ENCODE measurements around the gene SOX11. TPM values are rescaled to one million over a fixed set of nuclear protein-coding genes. Genes with fewer than 3 reads are reported as not detected.

The SOX11 gene
- polyA plus RNA-seq, 1 donor from 2014 or later, result 146 TPM

GRCh38 chr2:5740053-5740452 lies 47.9 kb downstream of the SOX11 start:
- TF ChIP-seq EZH2 (IDR thresholded peaks at IDR 0.05; ENCODE audit: borderline replicate concordance, insufficient read depth, low read length, poor library complexity, severe bottlenecking), result no peak
- no peak for TF ChIP-seq SMC3 (conservative IDR thresholded peaks at IDR 0.05; ENCODE audit: poor library complexity)
- TF ChIP-seq EP300 (conservative IDR thresholded peaks at IDR 0.05; ENCODE audit: poor library complexity, severe bottlenecking), result no peak
- no peak for TF ChIP-seq CTCF (IDR thresholded peaks at IDR 0.05; ENCODE audit: poor library complexity, severe bottlenecking)
- TF ChIP-seq POLR2AphosphoS5 (IDR thresholded peaks at IDR 0.05), result no peak
- no peak for TF ChIP-seq TAF1 (IDR thresholded peaks at IDR 0.05; ENCODE audit: low read depth)
- no peak for TF ChIP-seq MXI1 (conservative IDR thresholded peaks at IDR 0.05; ENCODE audit: poor library complexity, severe bottlenecking)
- no peak for TF ChIP-seq REST (IDR thresholded peaks at IDR 0.05; ENCODE audit: borderline replicate concordance)
- no peak for TF ChIP-seq RAD21 (conservative IDR thresholded peaks at IDR 0.05)
- Histone ChIP-seq H3K36me3 (ENCODE audit: insufficient read depth, low read length) (no peaks in the 10 kb centered on the region), H3K9me3 (ENCODE audit: low read length) (no peaks in the 10 kb centered on the region), H3K9ac (ENCODE audit: low read length) (no peak overlapping the region), H2AFZ (ENCODE audit: low read depth, low read length) (no peak overlapping the region), H3K27me3 (ENCODE audit: insufficient read depth, low read depth, low read length) (no peaks in the 10 kb centered on the region), H3K4me2 (ENCODE audit: low read length) (no peak overlapping the region), H3K4me3 (ENCODE audit: low read length) (no peak overlapping the region), H3K9me2 (ENCODE audit: insufficient read depth, low read length) (no peaks in the 10 kb centered on the region), H3F3A (ENCODE audit: insufficient read depth, low read length, poor library complexity, severe bottlenecking) (no peaks in the 10 kb centered on the region), H3K79me2 (replicated peaks; ENCODE audit: insufficient read depth, low read length) (no peaks in the 10 kb centered on the region), H3K27ac (ENCODE audit: low read length) (no peak overlapping the region), H4K20me1 (ENCODE audit: insufficient read depth) (no peaks in the 10 kb centered on the region)

- Histone ChIP-seq H3K79me2 (replicated peaks; ENCODE audit: insufficient read depth, low read length) (no peaks in the 10 kb centered on the region), H3K9ac (ENCODE audit: low read length) (no peak overlapping the region), H3F3A (ENCODE audit: insufficient read depth, low read length, poor library complexity, severe bottlenecking) (no peaks in the 10 kb centered on the region), H3K9me3 (ENCODE audit: low read length) (no peaks in the 10 kb centered on the region), H2AFZ (ENCODE audit: low read depth, low read length) (no peak overlapping the region), H3K4me3 (ENCODE audit: low read length) (no peak overlapping the region), H3K27ac (ENCODE audit: low read length) (no peak overlapping the region), H3K9me2 (ENCODE audit: insufficient read depth, low read length) (no peaks in the 10 kb centered on the region), H4K20me1 (ENCODE audit: insufficient read depth) (no peaks in the 10 kb centered on the region), H3K36me3 (ENCODE audit: insufficient read depth, low read length) (no peaks in the 10 kb centered on the region), H3K4me2 (ENCODE audit: low read length) (no peak overlapping the region), H3K27me3 (ENCODE audit: insufficient read depth, low read depth, low read length) (no peaks in the 10 kb centered on the region)
- no peak for TF ChIP-seq POLR2AphosphoS5 (IDR thresholded peaks at IDR 0.05)
- TF ChIP-seq EZH2 (IDR thresholded peaks at IDR 0.05; ENCODE audit: borderline replicate concordance, insufficient read depth, low read length, poor library complexity, severe bottlenecking), result no peak
- TF ChIP-seq CTCF (IDR thresholded peaks at IDR 0.05; ENCODE audit: poor library complexity, severe bottlenecking), result no peak
- no peak for TF ChIP-seq TAF1 (IDR thresholded peaks at IDR 0.05; ENCODE audit: low read depth)
- TF ChIP-seq EP300 (conservative IDR thresholded peaks at IDR 0.05; ENCODE audit: poor library complexity, severe bottlenecking), result no peak
- no peak for TF ChIP-seq RAD21 (conservative IDR thresholded peaks at IDR 0.05)
- TF ChIP-seq MXI1 (conservative IDR thresholded peaks at IDR 0.05; ENCODE audit: poor library complexity, severe bottlenecking), result no peak
Observed at GRCh38 chr2:5740817-5741216, 48.6 kb downstream of the SOX11 start.
